OCI-LY3 (cell line): ENCODE data around the gene DCAF17.

Experiments used
- H2AFZ ChIP-seq: fragments of 200-600, 300-600 bp; shearing (Covaris generic); 2 replicates; pipeline ENCODE4 v1.6.0; 2014; ENCODE audit warnings: antibody characterized with exemption, low read depth, low read length
- H3K27ac ChIP-seq: fragments of 200-600, 300-600 bp; sonication (generic); 2 replicates; pipeline ENCODE4 v1.5.1; 2014; ENCODE audit warnings: mild to moderate bottlenecking, low read length, moderate library complexity, mixed read lengths
- H3K27me3 ChIP-seq: fragments of 200-600, 300-600 bp; sonication (generic); 2 replicates; pipeline ENCODE4 v1.6.1; 2014; ENCODE audit warnings: low read depth, low read length, mixed read lengths
- H3K36me3 ChIP-seq: fragments of 200-600, 300-600 bp; sonication (generic); replicated peaks from 2 replicates; pipeline ENCODE3; 2014; ENCODE audit warnings: low read depth, low read length, mixed read lengths
- H3K4me1 ChIP-seq: fragments of 300-600, 200-600 bp; sonication (generic); 2 replicates; pipeline ENCODE4 v1.6.1; 2014; ENCODE audit warnings: low read length, mixed read lengths
- H3K4me2 ChIP-seq: fragments of 200-600, 300-600 bp; sonication (generic); 2 replicates; pipeline ENCODE4 v1.6.1; 2014; ENCODE audit warnings: low read length, mixed read lengths
- H3K4me3 ChIP-seq: fragments of 300-600, 200-600 bp; sonication (generic); 2 replicates; pipeline ENCODE4 v1.5.1; 2014; ENCODE audit warnings: antibody characterized with exemption, mild to moderate bottlenecking, low read length, moderate library complexity
- H3K79me2 ChIP-seq: fragments of 300-600, 200-600 bp; shearing (Covaris generic); 2 replicates; pipeline ENCODE4 v1.6.1; 2014; ENCODE audit warnings: mild to moderate bottlenecking, low read length, mixed read lengths
- H3K9ac ChIP-seq: fragments of 300-600, 200-600 bp; shearing (Covaris generic); 2 replicates; pipeline ENCODE4 v1.6.0; 2014; ENCODE audit warnings: mild to moderate bottlenecking, low read length, moderate library complexity
- H3K9me3 ChIP-seq: fragments of 200-600, 300-600 bp; shearing (Covaris generic); 2 replicates; pipeline ENCODE4 v1.6.1; 2014; ENCODE audit warnings: low read length, mixed read lengths; ENCODE audit not compliant: insufficient read depth
- H4K20me1 ChIP-seq: fragments of 200-600, 300-600 bp; sonication (generic); 2 replicates; pipeline ENCODE4 v1.6.1; 2016; ENCODE audit warnings: low read length, mixed read lengths; ENCODE audit not compliant: insufficient read depth
- CTCF ChIP-seq: fragments of 200-600, 300-600 bp; sonication (generic); IDR thresholded peaks from 2 replicates; pipeline ENCODE4 v1.5.1; 2014; ENCODE audit warnings: antibody characterized with exemption, low read length, low read depth
- EZH2phosphoT487 ChIP-seq: fragments of 200-600 bp; shearing (Covaris generic); IDR thresholded peaks from 2 replicates; pipeline ENCODE4 v1.6.1; 2018; ENCODE audit warnings: antibody characterized with exemption, mixed run types, low read depth

The DCAF17 gene

GRCh38 chr2:171402906-171403580, 31.0 kb upstream of the DCAF17 start:
- Histone ChIP-seq H3K4me3 (no peak overlapping the region), H3K9me3 (no peaks in the 10 kb centered on the region), H3K36me3 (peaks cover 5% of the 10 kb centered on the region), H2AFZ (no peak overlapping the region), H3K9ac (no peak overlapping the region), H3K4me2 (no peak overlapping the region), H3K4me1 (peaks cover 22% of the 10 kb centered on the region), H4K20me1 (no peaks in the 10 kb centered on the region), H3K27ac (no peak overlapping the region), H3K79me2 (no peaks in the 10 kb centered on the region), H3K27me3 (no peaks in the 10 kb centered on the region)
- TF ChIP-seq EZH2phosphoT487 (no peak), CTCF (no peak)

- Histone ChIP-seq H4K20me1 (no peaks in the 10 kb centered on the region), H3K79me2 (no peaks in the 10 kb centered on the region), H3K9me3 (no peaks in the 10 kb centered on the region), H3K36me3 (peaks cover 5% of the 10 kb centered on the region), H3K4me2 (no peak overlapping the region), H3K27me3 (no peaks in the 10 kb centered on the region), H3K4me1 (peaks cover 22% of the 10 kb centered on the region), H2AFZ (no peak overlapping the region), H3K27ac (no peak overlapping the region), H3K4me3 (no peak overlapping the region), H3K9ac (no peak overlapping the region)
- TF ChIP-seq CTCF (no peak), EZH2phosphoT487 (no peak)
These were observed 29.8 kb upstream of the DCAF17 start for GRCh38 chr2:171404261-171404660.

- Histone ChIP-seq H3K27ac (no peak overlapping the region), H3K4me2 (no peak overlapping the region), H4K20me1 (no peaks in the 10 kb centered on the region), H3K4me1 (peaks cover 22% of the 10 kb centered on the region), H3K79me2 (no peaks in the 10 kb centered on the region), H3K4me3 (no peak overlapping the region), H3K9ac (no peak overlapping the region), H3K36me3 (peaks cover 5% of the 10 kb centered on the region), H3K27me3 (no peaks in the 10 kb centered on the region), H3K9me3 (no peaks in the 10 kb centered on the region), H2AFZ (no peak overlapping the region)
- TF ChIP-seq CTCF, result no peak
- no peak for TF ChIP-seq EZH2phosphoT487
These were observed 29.3 kb upstream of the DCAF17 start for GRCh38 chr2:171404719-171405118.

- Histone ChIP-seq H3K79me2 (no peaks in the 10 kb centered on the region), H3K27me3 (no peaks in the 10 kb centered on the region), H3K9ac (no peak overlapping the region), H3K36me3 (peaks cover 5% of the 10 kb centered on the region), H4K20me1 (no peaks in the 10 kb centered on the region), H3K9me3 (no peaks in the 10 kb centered on the region), H3K4me3 (no peak overlapping the region; the same call in 1 of the 2 replicates), H3K27ac (peak overlapping the region; percentile 2; the same call in 1 of the 2 replicates), H3K4me1 (peaks cover 22% of the 10 kb centered on the region), H2AFZ (no peak overlapping the region; the same call in 1 of the 2 replicates), H3K4me2 (peak overlapping the region; percentile 46)
- TF ChIP-seq CTCF (no peak), EZH2phosphoT487 (no peak)
These were observed 28.5 kb upstream of the DCAF17 start for GRCh38 chr2:171405546-171405945.
